Common myeloid progenitor, CD34-positive (primary cell): ENCODE results near the gene BTBD2.

ENCODE experiments used
- CTCF ChIA-PET: fragments of 350-600 bp; sonication (Branson Sonifier 250); formaldehyde crosslinking; loops from one replicate; lab custom pipeline; 2021; ENCODE audit warnings: antibody characterized with exemption; lab: Charles Lee
- POLR2A ChIA-PET: fragments of 350-600 bp; sonication (Branson Sonifier 250); formaldehyde crosslinking; loops from one replicate; lab custom pipeline; 2021; ENCODE audit warnings: antibody characterized with exemption; lab: Charles Lee
- DNase-seq, 3 donors: peaks; one replicate each; pipeline versions ENCODE4 v3.0.0 to v3.0.0-alpha.2; 2013
- H3K27ac ChIP-seq, 2 experiments: 1 replicate in 1 of 2; 2 replicates in 1 of 2; pipeline ENCODE4 v1.7.0; 2013; ENCODE audit warnings: inconsistent platforms in 2 of 2, low read length in 2 of 2, mild to moderate bottlenecking in 2 of 2, low read depth in 1 of 2, moderate library complexity in 1 of 2; ENCODE audit not compliant: severe bottlenecking in 2 of 2, insufficient read depth in 1 of 2, poor library complexity in 1 of 2
- H3K27me3 ChIP-seq, 5 experiments: replicated peaks in 2 of 5; 1 replicate in 3 of 5; 2 replicates in 2 of 5; pipeline versions ENCODE4 v1.6.1 to v1.7.0; 2013; ENCODE audit warnings: low read length in 4 of 5, mild to moderate bottlenecking in 2 of 5, moderate library complexity in 2 of 5, inconsistent platforms in 1 of 5; ENCODE audit not compliant: insufficient read depth in 5 of 5, control insufficient read depth in 4 of 5
- H3K36me3 ChIP-seq, 4 experiments: 1 replicate in 2 of 4; 2 replicates in 2 of 4; pipeline versions ENCODE4 v1.6.1 to v1.7.0; 2013; ENCODE audit warnings: low read length in 3 of 4, control low read depth in 1 of 4, mild to moderate bottlenecking in 1 of 4; ENCODE audit not compliant: control insufficient read depth in 4 of 4, insufficient read depth in 4 of 4
- H3K4me1 ChIP-seq, 4 experiments: 1 replicate in 3 of 4; 2 replicates in 1 of 4; pipeline versions ENCODE4 v1.6.1 to v1.7.1; 2013; ENCODE audit warnings: low read length in 3 of 4, mild to moderate bottlenecking in 3 of 4, control low read depth in 1 of 4, inconsistent platforms in 1 of 4, moderate library complexity in 1 of 4; ENCODE audit not compliant: control insufficient read depth in 4 of 4, insufficient read depth in 4 of 4; ENCODE audit errors: control extremely low read depth in 1 of 4
- H3K4me3 ChIP-seq, 7 experiments: 1 replicate in 4 of 7; 2 replicates in 3 of 7; pipeline versions ENCODE4 v1.5.1 to v1.7.0; 2013; ENCODE audit warnings: mild to moderate bottlenecking in 7 of 7, low read length in 6 of 7, moderate library complexity in 6 of 7, inconsistent platforms in 2 of 7, low read depth in 2 of 7, control low read depth in 1 of 7; ENCODE audit not compliant: insufficient read depth in 4 of 7, control insufficient read depth in 1 of 7; ENCODE audit errors: extremely low read depth in 1 of 7
- H3K9me3 ChIP-seq, 5 experiments: 1 replicate in 4 of 5; 2 replicates in 1 of 5; pipeline versions ENCODE4 v1.6.1 to v1.7.1; 2013; ENCODE audit warnings: low read length in 4 of 5, mild to moderate bottlenecking in 2 of 5, inconsistent platforms in 1 of 5, low read depth in 1 of 5, moderate library complexity in 1 of 5; ENCODE audit not compliant: control insufficient read depth in 4 of 5, insufficient read depth in 2 of 5; ENCODE audit errors: control extremely low read depth in 1 of 5
- WGBS: methylation state at CpG from one replicate; pipeline ENCODE4 v1.1.5; 2013; ENCODE audit not compliant: insufficient coverage; 5-methylcytosine and 5-hydroxymethylcytosine counted together

The BTBD2 gene

GRCh38 chr19:1942078-1942933 lies 73.2 kb downstream of the BTBD2 start:
- Histone ChIP-seq H3K4me1 (peaks cover 5 to 50% (median 40%) of the 10 kb centered on the region in 4 experiments), H3K27me3 (no peaks in the 10 kb centered on the region), H3K27ac (peak overlapping the region; percentile 83 to 91), H3K4me3 (peak overlapping the region; percentile 73 to 95 (median 82)), H3K36me3 (peaks cover 0 to 4% (median under 1%) of the 10 kb centered on the region in 4 experiments), H3K9me3 (no peaks in the 10 kb centered on the region)
- ChIA-PET POLR2A (interaction anchor here (0.6 to 1.6 kb wide), 10 partner anchors 12 to 788 kb away, joined by 3 to 6 read pairs (median 3); partner anchors contain the start of genes ADAT3 and SCAMP4), CTCF (interaction anchor here (0.8 to 1.6 kb wide), 2 partner anchors 12 to 28 kb away, joined by 3 to 7 read pairs; no protein-coding TSS in a partner anchor)
- WGBS: 0% methylated on average over 21 of the region's 40 CpGs
- peak; percentile 70 to 88 (median 88) for DNase-seq

- ChIA-PET CTCF (no interaction called here), POLR2A (interaction anchor here (0.6 to 1.6 kb wide), 8 partner anchors 12 to 789 kb away, joined by 3 to 6 read pairs (median 3); partner anchors contain the start of genes ADAT3 and SCAMP4)
- no peak for DNase-seq
Observed at GRCh38 chr19:1941146-1942077, 74.1 kb downstream of the BTBD2 start, which contains the start of gene CSNK1G2. CSNK1G2 (plus strand) TSS chr19:1941172; CDS start chr19:1969773, 28,601 bp downstream.

GRCh38 chr19:1938071-1938470 lies 77.4 kb downstream of the BTBD2 start:
- H3K4me3 ChIP-seq: no peak overlapping the region
- no peaks in the 10 kb centered on the region for H3K27me3 ChIP-seq
- H3K9me3 ChIP-seq: peaks cover 0 to 1% (median 0%) of the 10 kb centered on the region in 5 experiments
- 100% methylated on average over 1 of the region's 7 CpGs for WGBS
- DNase-seq: no peak
- no peak overlapping the region for H3K27ac ChIP-seq
- no peaks in the 10 kb centered on the region for H3K36me3 ChIP-seq
- POLR2A ChIA-PET: no interaction called here
- peaks cover 2 to 19% (median 19%) of the 10 kb centered on the region in 4 experiments for H3K4me1 ChIP-seq
- CTCF ChIA-PET: no interaction called here

More at GRCh38 chr19:1941146-1942077, 74.1 kb downstream of the BTBD2 start, which contains the start of gene CSNK1G2:
- 0% methylated on average over 74 of the region's 97 CpGs for WGBS
- Histone ChIP-seq H3K27ac (peak within 1 kb of the TSS; percentile 85 to 91), H3K27me3 (no peaks in the 10 kb centered on the region), H3K4me1 (peaks cover 5 to 46% (median 39%) of the 10 kb centered on the region in 4 experiments), H3K9me3 (no peaks in the 10 kb centered on the region), H3K4me3 (peak within 1 kb of the TSS; percentile 74 to 95 (median 86)), H3K36me3 (no peaks in the 10 kb centered on the region)

- no peak overlapping the region for H3K4me3 ChIP-seq
- DNase-seq: no peak
- H3K9me3 ChIP-seq: peaks cover 0 to 1% (median 0%) of the 10 kb centered on the region in 5 experiments
- POLR2A ChIA-PET: no interaction called here
- H3K27me3 ChIP-seq: no peaks in the 10 kb centered on the region
- peaks cover 0 to 14% (median 10%) of the 10 kb centered on the region in 4 experiments for H3K4me1 ChIP-seq
- 95% methylated on average over 16 of the region's 24 CpGs for WGBS
- H3K36me3 ChIP-seq: no peaks in the 10 kb centered on the region
- CTCF ChIA-PET: interaction anchor here (1.2 to 1.9 kb wide), 3 partner anchors 10 to 115 kb away, joined by 3 to 6 read pairs (median 3); no protein-coding TSS in a partner anchor
- H3K27ac ChIP-seq: no peak overlapping the region
Observed at GRCh38 chr19:1936916-1937610, 78.5 kb downstream of the BTBD2 start.

GRCh38 chr19:1936430-1936829 lies 79.1 kb downstream of the BTBD2 start:
- Histone ChIP-seq H3K27me3 (no peaks in the 10 kb centered on the region), H3K9me3 (peaks cover 0 to 1% (median 0%) of the 10 kb centered on the region in 5 experiments), H3K4me3 (no peak overlapping the region), H3K36me3 (no peaks in the 10 kb centered on the region), H3K4me1 (peaks cover 0 to 14% (median 10%) of the 10 kb centered on the region in 4 experiments), H3K27ac (no peak overlapping the region)
- POLR2A ChIA-PET: no interaction called here
- CTCF ChIA-PET: interaction anchor here (0.6 to 1.9 kb wide), 3 partner anchors 15 to 115 kb away, joined by 3 to 6 read pairs (median 4); no protein-coding TSS in a partner anchor
- 100% methylated on average over 3 of the region's 3 CpGs for WGBS
- DNase-seq: no peak
